ENCODE measurements around the gene PTPRN2. TPM values are rescaled to one million over a fixed set of nuclear protein-coding genes. Genes with fewer than 3 reads are reported as not detected.

The PTPRN2 gene
- total and polyA plus RNA-seq, 2 of the 13 experiments (the other 11 are each of a cell fraction or from before 2014, with no cell fraction given): 2.5 to 24.2 TPM

- TF ChIP-seq NR2F6 (IDR thresholded peaks at IDR 0.05) (no peak), NR2F6 (CRISPR knock-in tag; IDR thresholded peaks at IDR 0.05) (no peak), GLI4 (CRISPR knock-in tag; IDR thresholded peaks at IDR 0.05; ENCODE audit: borderline replicate concordance) (no peak)
These were observed 755.2 kb downstream of the PTPRN2 start (continued) for GRCh38 chr7:157832421-157832820.

GRCh38 chr7:157832006-157832405 is 755.6 kb downstream of the PTPRN2 start:
- intact Hi-C loops (cut with micrococcal nuclease; ENCODE audit: unreplicated experiment): no loop called here
- peaks cover 0 to 5% of the 10 kb centered on the region in 2 experiments; a peak in 1 of 5 replicates for H3K27me3 ChIP-seq (ENCODE audit: control insufficient read depth in 1 of 2, insufficient read depth in 2 of 2, low read length in 2 of 2)
- no TSS peak for BruUV-seq (replicated peaks)

More at GRCh38 chr7:157832006-157832405, 755.6 kb downstream of the PTPRN2 start:
- TF ChIP-seq EZH2 (conservative IDR thresholded peaks at IDR 0.05; ENCODE audit: low read depth, low read length): no peak
- TF ChIP-seq CENPX (CRISPR knock-in tag; IDR thresholded peaks at IDR 0.05): no peak
- TF ChIP-seq ZMYM4 (CRISPR knock-in tag; IDR thresholded peaks at IDR 0.05): no peak
- TF ChIP-seq, protein P1, sequence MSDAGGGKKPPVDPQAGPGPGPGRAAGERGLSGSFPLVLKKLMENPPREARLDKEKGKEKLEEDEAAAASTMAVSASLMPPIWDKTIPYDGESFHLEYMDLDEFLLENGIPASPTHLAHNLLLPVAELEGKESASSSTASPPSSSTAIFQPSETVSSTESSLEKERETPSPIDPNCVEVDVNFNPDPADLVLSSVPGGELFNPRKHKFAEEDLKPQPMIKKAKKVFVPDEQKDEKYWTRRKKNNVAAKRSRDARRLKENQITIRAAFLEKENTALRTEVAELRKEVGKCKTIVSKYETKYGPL (CRISPR knock-in tag; IDR thresholded peaks at IDR 0.05): no peak
- no peak for TF ChIP-seq ZKSCAN1 (IDR thresholded peaks at IDR 0.05; ENCODE audit: low read length)
- no peak for TF ChIP-seq ZBTB1 (CRISPR knock-in tag; IDR thresholded peaks at IDR 0.05; ENCODE audit: borderline replicate concordance)
- no peak for TF ChIP-seq MAX (IDR thresholded peaks at IDR 0.05)
- TF ChIP-seq ZNF687 (CRISPR knock-in tag; IDR thresholded peaks at IDR 0.05): no peak
- TF ChIP-seq SSRP1 (CRISPR knock-in tag; IDR thresholded peaks at IDR 0.05): no peak
- no peak for TF ChIP-seq ISL2 (CRISPR knock-in tag; IDR thresholded peaks at IDR 0.05)
- no peak for TF ChIP-seq KDM6A (CRISPR knock-in tag; IDR thresholded peaks at IDR 0.05; ENCODE audit: low read depth)
- TF ChIP-seq HCFC1 (IDR thresholded peaks at IDR 0.05; ENCODE audit: low read depth, low read length): no peak
- TF ChIP-seq ZNF446 (CRISPR knock-in tag; IDR thresholded peaks at IDR 0.05): no peak
- TF ChIP-seq, protein P2, sequence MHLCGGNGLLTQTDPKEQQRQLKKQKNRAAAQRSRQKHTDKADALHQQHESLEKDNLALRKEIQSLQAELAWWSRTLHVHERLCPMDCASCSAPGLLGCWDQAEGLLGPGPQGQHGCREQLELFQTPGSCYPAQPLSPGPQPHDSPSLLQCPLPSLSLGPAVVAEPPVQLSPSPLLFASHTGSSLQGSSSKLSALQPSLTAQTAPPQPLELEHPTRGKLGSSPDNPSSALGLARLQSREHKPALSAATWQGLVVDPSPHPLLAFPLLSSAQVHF (CRISPR knock-in tag; IDR thresholded peaks at IDR 0.05): no peak
- TF ChIP-seq ZNF350 (CRISPR knock-in tag; IDR thresholded peaks at IDR 0.05; ENCODE audit: borderline replicate concordance, low read depth): no peak
- TF ChIP-seq RARA (CRISPR knock-in tag; IDR thresholded peaks at IDR 0.05): no peak
- ChIA-PET CTCF (ENCODE audit: low intra/inter-chr PET ratio, low total read pairs) (no interaction called here), POLR2A (no interaction called here)
- 78% methylated on average over 8 of the region's 16 CpGs for WGBS (ENCODE audit: low lambda C conversion rate)
- Histone ChIP-seq H4K20me1 (ENCODE audit: insufficient read depth, low read length) (no peaks in the 10 kb centered on the region), H3K4me2 (ENCODE audit: low read depth, low read length) (no peak overlapping the region), H3K4me1 (ENCODE audit: insufficient read depth, low read length) (no peaks in the 10 kb centered on the region), H3K27ac (ENCODE audit: extremely low read length, insufficient read depth, low read length) (no peak overlapping the region), H3K4me3 (replicated peaks in 1 of 3; ENCODE audit: insufficient read depth in 1 of 3, low read depth in 2 of 3, low read length in 3 of 3) (no peak overlapping the region), H3K9ac (ENCODE audit: insufficient read depth, low read depth, low read length) (no peak overlapping the region), H3K79me2 (ENCODE audit: insufficient read depth, low read length) (no peaks in the 10 kb centered on the region), H2AFZ (ENCODE audit: low read length) (no peak overlapping the region), H3K9me3 (ENCODE audit: low read length) (no peaks in the 10 kb centered on the region), H3K36me3 (replicated peaks in 1 of 2; ENCODE audit: control insufficient read depth in 1 of 2, insufficient read depth in 2 of 2, low read length in 2 of 2) (no peaks in the 10 kb centered on the region)
- no peak for ATAC-seq
- no peak for DNase-seq (ENCODE audit: low spot score)
- in situ Hi-C loops (cut with HindIII; ENCODE audit: extremely low pct_ligation_motif_present, low pct_unique_long_range_greater_than_20kb): no loop called here
- no peak for FAIRE-seq
